Measurements from ENCODE around the gene ZBTB7A.

Gene ZBTB7A

GRCh38 chr19:4066176-4066606, 508 bp downstream of the ZBTB7A start:
- H3K4me1 ChIP-seq (ENCODE audit: control insufficient read depth, insufficient read depth, low read length, poor library complexity, severe bottlenecking): peaks cover 10% of the 10 kb centered on the region
- H3K27ac ChIP-seq (ENCODE audit: low read depth, low read length, severe bottlenecking): peak overlapping the region; percentile 36
- H3K36me3 ChIP-seq (ENCODE audit: control insufficient read depth, insufficient read depth, low read length): peaks cover 11% of the 10 kb centered on the region
- H3K4me3 ChIP-seq (ENCODE audit: extremely low read depth, insufficient read depth, low read length, poor library complexity, severe bottlenecking): peak overlapping the region; percentile 84
- no peaks in the 10 kb centered on the region for H3K9me3 ChIP-seq (ENCODE audit: control insufficient read depth, low read length)
- WGBS, 2 experiments (ENCODE audit: insufficient coverage in 2 of 2): 0 to 3% methylated on average over 3 to 5 of the region's 31 CpGs

- peaks cover 10% of the 10 kb centered on the region for H3K4me1 ChIP-seq (ENCODE audit: control insufficient read depth, insufficient read depth, low read length, poor library complexity, severe bottlenecking)
- no peak overlapping the region for H3K27ac ChIP-seq (ENCODE audit: low read depth, low read length, severe bottlenecking)
- peaks cover 11% of the 10 kb centered on the region for H3K36me3 ChIP-seq (ENCODE audit: control insufficient read depth, insufficient read depth, low read length)
- H3K9me3 ChIP-seq (ENCODE audit: control insufficient read depth, low read length): no peaks in the 10 kb centered on the region
- H3K4me3 ChIP-seq (ENCODE audit: extremely low read depth, insufficient read depth, low read length, poor library complexity, severe bottlenecking): peak overlapping the region; percentile 84
- WGBS, 2 experiments (ENCODE audit: insufficient coverage in 2 of 2): 0% methylated on average over 35 to 45 of the region's 98 CpGs
Observed at GRCh38 chr19:4065430-4066175, 1.1 kb downstream of the ZBTB7A start.

- Histone ChIP-seq H3K36me3 (ENCODE audit: control insufficient read depth, insufficient read depth, low read length) (peaks cover 11% of the 10 kb centered on the region), H3K4me3 (ENCODE audit: extremely low read depth, insufficient read depth, low read length, poor library complexity, severe bottlenecking) (peak overlapping the region; percentile 78), H3K9me3 (ENCODE audit: control insufficient read depth, low read length) (no peaks in the 10 kb centered on the region), H3K27ac (ENCODE audit: low read depth, low read length, severe bottlenecking) (peak overlapping the region; percentile 53), H3K4me1 (ENCODE audit: control insufficient read depth, insufficient read depth, low read length, poor library complexity, severe bottlenecking) (peaks cover 15% of the 10 kb centered on the region)
- WGBS, 2 experiments (ENCODE audit: insufficient coverage in 2 of 2): 0% methylated on average over 30 to 37 of the region's 57 CpGs
Observed at GRCh38 chr19:4064496-4065260, 2.0 kb downstream of the ZBTB7A start.

GRCh38 chr19:4064149-4064495, 2.6 kb downstream of the ZBTB7A start:
- H3K4me1 ChIP-seq (ENCODE audit: control insufficient read depth, insufficient read depth, low read length, poor library complexity, severe bottlenecking): peaks cover 20% of the 10 kb centered on the region
- H3K36me3 ChIP-seq (ENCODE audit: control insufficient read depth, insufficient read depth, low read length): peaks cover 11% of the 10 kb centered on the region
- H3K27ac ChIP-seq (ENCODE audit: low read depth, low read length, severe bottlenecking): peak overlapping the region; percentile 41
- H3K9me3 ChIP-seq (ENCODE audit: control insufficient read depth, low read length): no peaks in the 10 kb centered on the region
- peak overlapping the region; percentile 78 for H3K4me3 ChIP-seq (ENCODE audit: extremely low read depth, insufficient read depth, low read length, poor library complexity, severe bottlenecking)
- 2 to 6% methylated on average over 16 to 23 of the region's 24 CpGs for WGBS, 2 experiments (ENCODE audit: insufficient coverage in 2 of 2)

- Histone ChIP-seq H3K4me1 (ENCODE audit: control insufficient read depth, insufficient read depth, low read length, poor library complexity, severe bottlenecking) (peaks cover 25% of the 10 kb centered on the region), H3K27ac (ENCODE audit: low read depth, low read length, severe bottlenecking) (no peak overlapping the region), H3K36me3 (ENCODE audit: control insufficient read depth, insufficient read depth, low read length) (peaks cover 11% of the 10 kb centered on the region), H3K9me3 (ENCODE audit: control insufficient read depth, low read length) (no peaks in the 10 kb centered on the region), H3K4me3 (ENCODE audit: extremely low read depth, insufficient read depth, low read length, poor library complexity, severe bottlenecking) (peak overlapping the region; percentile 78)
- WGBS, 2 experiments (ENCODE audit: insufficient coverage in 2 of 2): 56 to 57% methylated on average over 28 to 29 of the region's 31 CpGs
Observed at GRCh38 chr19:4063369-4064148, 3.1 kb downstream of the ZBTB7A start.

GRCh38 chr19:4062419-4063368, 4.0 kb downstream of the ZBTB7A start:
- Histone ChIP-seq H3K36me3 (ENCODE audit: control insufficient read depth, insufficient read depth, low read length) (peaks cover 15% of the 10 kb centered on the region), H3K4me1 (ENCODE audit: control insufficient read depth, insufficient read depth, low read length, poor library complexity, severe bottlenecking) (peaks cover 22% of the 10 kb centered on the region), H3K27ac (ENCODE audit: low read depth, low read length, severe bottlenecking) (no peak overlapping the region), H3K4me3 (ENCODE audit: extremely low read depth, insufficient read depth, low read length, poor library complexity, severe bottlenecking) (no peak overlapping the region), H3K9me3 (ENCODE audit: control insufficient read depth, low read length) (no peaks in the 10 kb centered on the region)
- 94 to 95% methylated on average over 21 to 28 of the region's 30 CpGs for WGBS, 2 experiments (ENCODE audit: insufficient coverage in 2 of 2)

GRCh38 chr19:4061683-4062418, 4.8 kb downstream of the ZBTB7A start:
- Histone ChIP-seq H3K4me1 (ENCODE audit: control insufficient read depth, insufficient read depth, low read length, poor library complexity, severe bottlenecking) (peaks cover 22% of the 10 kb centered on the region), H3K27ac (ENCODE audit: low read depth, low read length, severe bottlenecking) (no peak overlapping the region), H3K4me3 (ENCODE audit: extremely low read depth, insufficient read depth, low read length, poor library complexity, severe bottlenecking) (no peak overlapping the region), H3K36me3 (ENCODE audit: control insufficient read depth, insufficient read depth, low read length) (peaks cover 16% of the 10 kb centered on the region), H3K9me3 (ENCODE audit: control insufficient read depth, low read length) (no peaks in the 10 kb centered on the region)
- WGBS, 2 experiments (ENCODE audit: insufficient coverage in 2 of 2): 89 to 90% methylated on average over 22 to 28 of the region's 29 CpGs

GRCh38 chr19:4061178-4061682, 5.5 kb downstream of the ZBTB7A start:
- Histone ChIP-seq H3K4me1 (ENCODE audit: control insufficient read depth, insufficient read depth, low read length, poor library complexity, severe bottlenecking) (peaks cover 22% of the 10 kb centered on the region), H3K9me3 (ENCODE audit: control insufficient read depth, low read length) (no peaks in the 10 kb centered on the region), H3K36me3 (ENCODE audit: control insufficient read depth, insufficient read depth, low read length) (peaks cover 18% of the 10 kb centered on the region), H3K27ac (ENCODE audit: low read depth, low read length, severe bottlenecking) (no peak overlapping the region), H3K4me3 (ENCODE audit: extremely low read depth, insufficient read depth, low read length, poor library complexity, severe bottlenecking) (no peak overlapping the region)
- 85 to 87% methylated on average over 19 to 20 of the region's 23 CpGs for WGBS, 2 experiments (ENCODE audit: insufficient coverage in 2 of 2)

GRCh38 chr19:4060621-4061177, 6.0 kb downstream of the ZBTB7A start:
- Histone ChIP-seq H3K4me3 (ENCODE audit: extremely low read depth, insufficient read depth, low read length, poor library complexity, severe bottlenecking) (no peak overlapping the region), H3K4me1 (ENCODE audit: control insufficient read depth, insufficient read depth, low read length, poor library complexity, severe bottlenecking) (peaks cover 22% of the 10 kb centered on the region), H3K27ac (ENCODE audit: low read depth, low read length, severe bottlenecking) (peak overlapping the region; percentile 83), H3K36me3 (ENCODE audit: control insufficient read depth, insufficient read depth, low read length) (peaks cover 24% of the 10 kb centered on the region), H3K9me3 (ENCODE audit: control insufficient read depth, low read length) (no peaks in the 10 kb centered on the region)
- 96 to 97% methylated on average over 13 to 15 of the region's 16 CpGs for WGBS, 2 experiments (ENCODE audit: insufficient coverage in 2 of 2)
